HG02571 (cell line): ENCODE measurements around the gene FHIT.
"Not testable (repeated sequence)": the region's sequence is repeated elsewhere in the genome, so short reads cannot be mapped to it uniquely, and the experiment has no call there.

ENCODE experiments used
- ATAC-seq: cut with Tn5 transposase; IDR thresholded peaks from one replicate; pipeline ENCODE4 v1.9.1; 2021; ENCODE audit warnings: mild to moderate bottlenecking, moderate library complexity; ENCODE audit not compliant: unreplicated experiment

FHIT gene

DNA sequence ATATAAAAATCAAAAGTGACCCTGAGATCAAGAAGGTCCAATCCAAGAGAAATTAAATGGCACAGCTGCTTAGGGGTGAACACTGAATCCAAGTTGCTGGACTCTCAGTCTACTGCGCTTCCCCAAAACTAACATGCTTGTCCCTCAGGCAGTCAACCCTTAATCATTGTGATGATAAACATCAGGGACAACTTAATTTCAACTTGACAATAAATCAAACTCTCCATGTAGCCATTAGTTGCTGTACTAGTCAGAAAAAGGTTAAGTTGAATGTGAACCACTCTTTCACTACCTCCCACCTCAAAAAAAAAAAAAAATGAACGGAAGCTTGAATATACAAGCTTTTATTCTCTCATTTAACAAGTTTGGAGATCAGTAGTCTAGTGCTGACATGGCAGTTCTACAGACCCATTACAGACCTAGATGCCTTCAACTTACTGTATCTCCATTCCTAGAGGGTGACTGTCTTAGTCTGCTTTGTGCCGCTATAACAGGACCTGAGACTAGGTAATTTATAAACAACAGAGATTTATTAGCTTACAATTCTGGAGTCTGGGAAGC, 185.7 kb downstream of the FHIT start:
- no peak for ATAC-seq

GRCh38 chr3:61061092-61061723, 190.0 kb downstream of the FHIT start:
- no peak for ATAC-seq

- no peak for ATAC-seq
Measured at GRCh38 chr3:61060411-61060861, 190.8 kb downstream of the FHIT start.

GRCh38 chr3:61058836-61059235, 192.4 kb downstream of the FHIT start:
- no peak for ATAC-seq

- no peak for ATAC-seq
Measured at GRCh38 chr3:61057464-61057863, 193.8 kb downstream of the FHIT start.

DNA sequence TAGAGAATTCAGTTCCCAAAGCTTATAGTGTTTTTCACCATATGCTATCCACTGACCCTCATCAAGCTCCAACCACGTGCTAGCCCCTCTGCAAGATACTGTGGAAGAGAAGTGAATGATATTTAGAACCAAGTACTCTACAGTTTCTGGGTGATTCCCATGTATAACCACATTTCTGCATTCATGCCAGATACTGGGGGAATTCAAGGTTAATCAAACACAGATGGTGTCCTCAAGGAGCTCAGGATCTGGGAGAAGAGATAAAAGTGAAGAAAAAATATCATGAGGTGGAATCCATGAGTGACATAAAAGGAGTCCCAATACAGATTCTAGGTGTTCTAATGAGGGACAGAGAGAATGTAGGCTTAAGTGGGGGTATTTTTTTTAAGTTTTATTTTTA, 195.8 kb downstream of the FHIT start:
- no peak for ATAC-seq

DNA sequence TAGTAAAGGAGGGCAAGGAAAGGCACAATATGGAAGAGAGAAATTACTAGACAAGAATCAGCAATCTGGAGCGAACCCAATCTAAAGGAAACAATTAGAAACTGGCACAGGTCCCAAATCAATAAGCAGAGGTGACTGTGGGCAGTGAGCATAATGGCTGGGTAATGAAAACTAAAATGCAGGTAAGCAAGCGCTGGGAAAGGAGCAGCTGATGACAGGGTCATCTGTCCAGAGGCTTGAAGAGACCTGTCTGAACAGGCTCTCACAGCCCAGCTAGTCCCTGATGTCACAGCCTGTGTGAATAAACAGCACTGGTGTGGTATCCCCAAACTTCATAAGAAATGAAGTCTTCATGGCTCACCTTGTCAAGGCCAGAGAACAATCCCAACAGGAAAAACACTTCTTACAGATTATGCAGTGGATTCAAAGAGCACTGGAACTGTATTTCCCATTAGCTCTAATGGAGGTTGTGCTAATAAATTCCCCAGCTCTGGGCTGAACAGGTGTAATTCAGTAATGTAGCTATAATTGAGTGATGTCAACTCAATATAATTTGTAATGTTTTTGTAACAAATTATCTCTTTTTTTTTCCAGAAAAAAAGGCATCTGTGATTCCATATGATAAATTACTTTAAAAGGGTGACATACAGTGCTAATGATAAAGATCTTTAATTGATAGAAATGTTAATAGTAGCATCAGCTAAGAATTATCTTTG, 197.3 kb downstream of the FHIT start:
- no peak for ATAC-seq

- no peak for ATAC-seq
Measured at GRCh38 chr3:61052851-61053250, 198.4 kb downstream of the FHIT start.

- no peak for ATAC-seq
Measured at GRCh38 chr3:61051666-61052065, 199.6 kb downstream of the FHIT start.

DNA sequence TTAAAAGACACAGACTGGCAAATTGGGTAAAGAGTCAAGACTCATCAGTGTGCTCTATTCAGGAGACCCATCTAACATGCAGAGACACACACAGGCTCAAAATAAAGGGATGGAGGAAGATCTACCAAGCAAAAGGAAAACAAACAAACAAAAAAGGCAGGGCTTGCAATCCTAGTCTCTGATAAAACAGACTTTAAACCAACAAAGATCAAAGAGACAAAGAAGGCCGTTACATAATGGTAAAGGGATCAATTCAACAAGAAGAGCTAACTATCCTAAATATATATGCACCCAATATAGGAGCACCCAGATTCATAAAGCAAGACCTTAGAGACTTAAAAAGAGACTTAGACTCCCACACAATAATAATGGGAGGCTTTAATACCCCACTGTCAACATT, 206.1 kb downstream of the FHIT start:
- ATAC-seq, result not testable (repeated sequence)

DNA sequence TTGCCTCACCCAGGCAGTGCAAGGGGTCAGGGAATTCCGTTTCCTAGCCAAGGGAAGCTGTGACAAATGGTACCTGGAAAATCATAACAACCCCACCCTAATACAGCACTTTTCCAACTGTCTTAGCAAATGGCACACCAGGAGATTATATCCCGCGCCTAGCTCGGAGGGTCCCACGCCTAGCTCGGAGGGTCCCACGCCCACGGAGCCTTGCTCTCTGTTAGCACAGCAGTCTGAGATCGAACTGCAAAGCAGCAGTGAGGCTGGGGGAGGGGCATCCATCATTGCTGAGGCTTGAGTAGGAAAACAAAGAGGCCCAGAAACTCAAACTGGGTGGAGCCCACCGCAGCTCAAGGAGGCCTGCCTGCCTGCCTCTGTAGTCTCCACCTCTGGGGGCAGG, 208.1 kb downstream of the FHIT start:
- ATAC-seq, result no peak

DNA sequence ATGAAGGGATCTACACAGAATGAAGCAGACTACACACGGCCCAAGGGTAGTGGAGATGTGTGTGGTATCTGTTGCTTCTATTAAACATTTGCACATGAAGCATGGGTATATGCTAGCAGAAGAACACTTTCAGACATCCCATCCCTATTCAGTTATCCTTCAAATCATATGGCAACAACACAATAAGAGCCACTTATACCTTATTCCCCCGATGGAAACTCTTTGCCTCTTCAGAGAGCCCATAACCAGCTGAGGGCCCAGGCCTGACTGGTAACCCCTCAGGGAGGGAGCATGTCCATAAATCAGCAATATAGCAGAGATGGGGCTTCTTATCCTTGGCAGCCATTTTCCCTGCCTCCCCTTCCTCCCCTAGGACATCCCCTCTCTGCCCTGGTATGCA, 210.6 kb downstream of the FHIT start:
- no peak for ATAC-seq

GRCh38 chr3:61035573-61035972, 215.7 kb downstream of the FHIT start:
- ATAC-seq, result no peak

DNA sequence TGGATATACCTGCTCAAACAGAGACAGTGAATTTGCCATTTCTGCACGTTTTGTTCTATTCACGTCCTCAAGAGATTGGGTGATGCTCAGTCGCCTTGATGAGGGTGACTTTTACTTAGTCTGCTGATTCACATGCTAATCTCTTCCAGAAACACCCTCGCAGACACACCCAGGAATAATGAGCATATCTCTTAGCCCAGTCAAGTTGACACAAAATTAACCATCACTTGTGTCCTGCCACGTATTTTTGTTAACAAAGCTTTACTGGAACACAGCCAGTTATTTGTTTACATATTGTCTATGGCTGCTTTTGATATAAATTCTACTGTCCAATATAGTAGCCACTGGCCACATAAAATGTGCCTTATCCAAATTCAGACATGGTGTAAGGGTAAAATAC, 218.3 kb downstream of the FHIT start:
- ATAC-seq, result no peak

- no peak for ATAC-seq
Measured at GRCh38 chr3:61031503-61031902, 219.7 kb downstream of the FHIT start.

- ATAC-seq, result no peak
Measured at GRCh38 chr3:61030469-61031035, 220.7 kb downstream of the FHIT start.

DNA sequence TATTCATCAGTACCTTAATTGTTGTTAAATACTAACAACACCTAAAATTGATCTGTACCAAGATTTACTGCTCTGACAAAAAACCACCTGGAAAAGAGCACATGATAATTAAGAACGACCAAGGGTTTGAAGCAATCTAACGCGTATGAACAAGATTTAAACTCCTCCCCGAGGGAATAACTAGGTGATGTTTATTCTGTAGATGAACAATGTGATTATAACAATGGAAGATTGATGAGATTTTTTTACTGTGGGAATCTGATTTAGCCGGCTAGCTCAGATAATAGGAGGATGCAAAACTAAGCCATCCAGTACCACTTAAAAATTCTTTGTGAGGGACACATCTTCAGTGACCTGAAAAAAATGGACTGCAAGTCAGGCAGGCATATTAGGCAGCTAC, 222.1 kb downstream of the FHIT start:
- ATAC-seq, result no peak

GRCh38 chr3:61018807-61019206, 232.4 kb downstream of the FHIT start:
- ATAC-seq, result no peak

GRCh38 chr3:61017028-61017427, 234.2 kb downstream of the FHIT start:
- ATAC-seq, result not testable (repeated sequence)

DNA sequence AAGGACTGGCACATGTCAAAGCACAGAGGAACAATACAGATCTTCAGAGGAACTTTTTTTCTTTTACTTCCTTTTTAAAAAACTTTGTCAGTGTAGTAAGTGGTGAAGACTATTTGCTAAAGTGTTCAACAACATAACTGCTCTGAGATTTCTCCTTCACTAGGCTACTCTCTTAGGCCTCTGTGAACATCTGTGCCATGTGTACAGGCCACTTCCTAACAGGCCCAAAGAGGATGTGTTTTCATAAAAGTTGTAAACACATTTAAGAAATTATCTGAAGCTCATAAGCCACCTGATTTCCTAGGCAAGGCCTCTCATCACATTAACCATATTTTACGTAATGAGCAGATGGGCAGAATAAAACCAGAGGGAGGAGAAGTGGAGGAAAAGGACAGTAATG, 235.4 kb downstream of the FHIT start:
- ATAC-seq, result no peak

DNA sequence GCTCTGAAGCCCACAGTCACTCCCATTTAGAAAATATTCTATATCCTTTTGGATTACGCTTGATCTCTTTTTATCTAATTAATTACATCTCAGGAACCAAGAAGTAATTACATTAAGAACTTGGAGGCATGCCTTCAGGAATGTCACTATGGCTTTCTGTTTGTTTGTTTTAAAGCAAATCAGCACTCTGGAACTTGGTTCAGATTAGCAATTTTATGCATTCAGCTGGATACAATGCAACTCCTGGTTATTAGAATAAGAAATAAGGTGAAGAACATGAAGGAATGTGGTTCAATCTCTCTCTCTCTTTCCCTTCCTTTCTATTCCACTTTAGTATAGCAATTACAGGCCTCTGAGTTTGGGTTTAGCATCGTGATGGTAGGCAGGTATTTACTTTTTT, 235.8 kb downstream of the FHIT start:
- no peak for ATAC-seq

GRCh38 chr3:61008998-61009380, 242.3 kb downstream of the FHIT start:
- no peak for ATAC-seq
